Measurements from ENCODE around the gene CTSW.
"Not testable (repeated sequence)": the region's sequence is repeated elsewhere in the genome, so short reads cannot be mapped to it uniquely, and the experiment has no call there.

Gene CTSW, protein sequence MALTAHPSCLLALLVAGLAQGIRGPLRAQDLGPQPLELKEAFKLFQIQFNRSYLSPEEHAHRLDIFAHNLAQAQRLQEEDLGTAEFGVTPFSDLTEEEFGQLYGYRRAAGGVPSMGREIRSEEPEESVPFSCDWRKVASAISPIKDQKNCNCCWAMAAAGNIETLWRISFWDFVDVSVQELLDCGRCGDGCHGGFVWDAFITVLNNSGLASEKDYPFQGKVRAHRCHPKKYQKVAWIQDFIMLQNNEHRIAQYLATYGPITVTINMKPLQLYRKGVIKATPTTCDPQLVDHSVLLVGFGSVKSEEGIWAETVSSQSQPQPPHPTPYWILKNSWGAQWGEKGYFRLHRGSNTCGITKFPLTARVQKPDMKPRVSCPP

DNA sequence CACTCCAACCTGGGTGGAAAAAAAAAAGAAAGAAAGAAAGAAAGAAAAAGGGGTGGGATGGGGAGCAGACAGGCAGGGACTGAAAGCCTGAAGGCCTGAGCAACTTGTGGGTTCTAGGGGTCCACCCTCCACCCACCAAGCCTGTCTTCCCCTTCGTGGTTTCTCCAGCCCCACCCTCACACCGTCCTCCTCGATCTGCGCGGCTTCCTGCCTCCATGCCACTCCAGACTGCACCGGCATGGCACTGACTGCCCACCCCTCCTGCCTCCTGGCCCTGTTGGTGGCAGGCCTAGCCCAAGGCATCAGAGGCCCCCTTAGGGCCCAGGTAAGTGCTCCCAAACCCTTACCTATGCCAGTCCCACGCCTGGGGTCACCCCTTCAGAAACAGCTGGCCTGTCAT lies at the start of gene CTSW:
TSS of gene CTSW (plus strand) at position 221 of the 400 bp plus-strand sequence. CDS start at position 239, 18 bp downstream.
- DNase-seq: no peak

DNA sequence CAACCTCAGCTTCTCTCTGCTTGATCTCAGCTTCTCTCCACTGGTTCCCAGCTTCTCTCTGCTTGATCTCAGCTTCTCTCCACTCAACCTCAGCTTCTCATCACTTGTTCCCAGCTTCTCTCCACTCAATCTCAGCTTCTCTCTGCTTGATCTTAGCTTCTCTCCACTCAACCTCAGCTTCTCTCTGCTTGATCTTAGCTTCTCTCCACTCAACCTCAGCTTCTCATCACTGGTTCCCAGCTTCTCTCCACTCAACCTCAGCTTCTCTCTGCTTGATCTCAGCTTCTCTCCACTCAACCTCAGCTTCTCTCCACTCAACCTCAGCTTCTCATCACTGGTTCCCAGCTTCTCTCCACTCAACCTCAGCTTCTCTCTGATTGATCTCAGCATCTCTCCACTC lies 47.4 kb upstream of the CTSW start:
- not testable (repeated sequence) for DNase-seq

DNA sequence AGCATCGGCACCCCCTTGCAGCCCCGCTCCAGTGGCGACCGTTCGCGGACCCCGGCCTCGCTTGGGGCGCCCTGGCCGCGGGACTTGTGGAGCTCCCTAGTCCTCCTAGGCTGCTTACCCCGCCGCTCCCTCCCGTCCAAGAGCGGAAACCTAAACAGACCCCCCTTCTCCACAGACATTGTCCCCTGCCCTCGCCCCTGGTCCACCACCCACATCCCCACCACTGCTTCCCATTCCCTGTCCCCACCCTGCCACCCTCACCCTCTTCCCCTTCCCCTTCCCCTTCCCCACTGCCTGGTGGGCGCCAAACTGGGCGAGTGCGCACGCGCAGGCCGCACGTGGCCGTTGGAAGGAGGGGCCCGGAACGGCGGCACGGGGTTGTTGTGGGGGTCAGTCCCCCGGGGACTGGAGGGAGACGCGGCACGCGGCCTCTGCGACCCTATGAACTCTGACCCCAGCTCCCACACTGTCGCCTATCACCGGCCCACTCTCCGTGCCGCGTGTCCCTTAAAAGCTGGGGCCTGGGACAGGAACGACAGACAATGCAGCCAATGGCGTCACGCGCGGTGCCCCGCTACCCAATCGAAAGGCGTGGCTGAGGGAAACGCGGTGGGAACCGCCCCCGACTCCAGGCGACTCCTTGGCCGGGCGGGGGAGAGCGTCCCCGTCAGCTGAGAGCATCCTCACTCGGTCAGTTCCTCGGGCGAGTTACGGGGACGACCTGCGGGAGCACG lies 46.2 kb upstream of the CTSW start, which contains the start of gene SNX32:
TSS of gene SNX32 (plus strand) at position 667 of the 734 bp plus-strand sequence. CDS start 103 bp downstream, outside the sequence.
- DNase-seq: peak; percentile 89 to 99

DNA sequence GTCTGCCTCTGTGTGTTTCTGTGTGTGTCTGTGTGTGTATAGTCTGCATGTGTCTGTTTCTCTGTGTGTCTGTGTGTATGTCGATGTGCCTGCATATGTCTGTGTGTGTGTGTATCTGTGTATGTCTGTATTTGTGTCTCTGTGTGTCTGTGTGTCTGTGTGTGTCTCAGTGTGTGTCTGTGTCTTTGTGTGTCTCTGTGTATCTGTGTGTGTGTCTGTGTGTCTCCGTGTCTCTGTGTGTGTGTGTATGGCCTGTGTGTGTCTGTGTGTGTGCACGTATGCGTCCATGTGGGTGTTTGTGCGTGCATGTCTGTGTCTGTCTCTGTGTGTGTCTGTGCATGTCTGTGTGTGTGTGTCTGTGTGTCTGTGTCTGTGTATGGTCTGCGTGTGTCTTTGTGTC lies 45.4 kb upstream of the CTSW start:
- no peak for DNase-seq

DNA sequence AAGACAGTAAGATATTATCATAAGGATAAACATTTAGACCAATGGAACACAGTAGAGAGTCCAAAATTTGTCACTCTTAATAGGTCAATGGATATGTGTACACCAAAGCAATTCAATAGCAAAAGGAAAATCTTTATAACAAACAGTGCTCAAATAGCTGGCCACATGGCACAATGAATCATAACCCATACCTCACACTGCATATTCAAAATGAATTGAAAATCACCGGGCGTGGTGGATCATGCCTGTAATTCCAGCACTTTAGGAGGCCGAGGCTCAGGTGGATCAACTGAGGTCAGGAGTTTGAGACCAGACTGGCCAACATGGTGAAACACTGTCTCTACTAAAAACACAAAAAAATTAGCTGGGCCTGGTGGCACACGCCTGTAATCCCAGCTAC lies 37.5 kb upstream of the CTSW start:
- no peak for DNase-seq

DNA sequence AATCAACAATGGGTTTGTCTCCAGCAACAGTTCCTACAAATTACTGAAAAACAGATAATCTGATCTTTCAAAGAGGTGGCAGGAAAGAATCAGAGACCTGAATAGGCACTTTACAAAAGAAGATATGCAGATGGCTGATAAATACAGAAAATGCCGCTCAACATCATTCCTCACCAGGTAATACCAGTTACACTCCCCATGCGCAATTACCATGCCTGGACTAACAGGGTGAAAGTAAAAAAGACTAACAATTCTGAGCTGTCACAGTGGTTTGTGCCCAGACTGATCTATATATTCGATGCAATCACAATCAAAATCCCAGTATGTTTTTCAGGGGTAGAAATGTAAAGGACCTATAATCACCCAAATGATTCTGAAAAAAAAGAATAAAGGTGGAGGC lies 35.8 kb upstream of the CTSW start:
- DNase-seq: no peak

DNA sequence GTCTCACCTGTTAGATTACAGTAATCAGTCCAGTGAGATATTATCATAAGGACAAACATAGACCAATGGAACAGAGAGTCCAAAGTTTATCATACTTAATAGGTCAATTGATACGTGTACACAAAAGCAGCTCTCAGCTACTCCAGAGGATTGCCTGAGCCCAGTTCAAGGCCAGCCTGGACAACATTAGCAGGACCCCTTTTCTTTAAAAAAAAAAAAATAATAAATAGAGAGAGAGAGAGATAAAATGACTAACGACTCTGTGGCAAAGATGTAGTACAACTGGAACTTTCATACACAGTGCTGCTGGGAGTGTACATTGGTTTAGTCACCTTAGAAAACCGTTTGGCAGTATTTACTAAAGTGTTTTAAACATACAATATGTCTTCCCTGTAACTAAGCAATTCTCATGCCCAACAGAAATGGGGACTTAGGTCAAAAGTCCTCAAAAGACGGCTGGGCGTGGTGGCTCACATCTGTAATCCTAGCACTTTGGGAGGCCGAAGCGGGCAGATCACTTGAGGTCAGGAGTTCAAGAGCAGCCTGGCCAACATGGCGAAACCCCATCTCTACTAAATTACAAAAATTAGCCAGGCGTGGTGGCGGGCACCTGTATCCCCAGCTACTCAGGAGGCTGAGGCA lies 35.3 kb upstream of the CTSW start:
- DNase-seq: no peak

DNA sequence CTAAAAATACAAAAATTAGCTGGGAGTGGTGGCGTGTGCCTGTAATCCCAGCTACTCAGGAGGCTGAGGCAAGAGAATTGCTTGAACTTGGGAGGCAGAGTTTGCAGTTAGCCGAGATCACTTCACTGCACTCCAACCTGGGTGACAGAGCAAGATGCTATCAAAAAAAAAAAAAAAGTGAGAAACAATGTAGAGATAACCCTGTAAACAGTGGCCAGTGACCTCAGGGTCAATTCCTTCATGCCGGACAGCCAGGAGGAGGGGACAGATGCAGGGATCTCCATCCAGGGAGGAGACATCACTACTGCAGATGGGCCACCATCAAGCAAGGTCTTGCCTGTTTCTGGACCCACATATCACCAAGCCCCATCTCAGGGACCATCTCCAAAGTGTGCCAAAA lies 31.9 kb upstream of the CTSW start:
- no peak for DNase-seq

DNA sequence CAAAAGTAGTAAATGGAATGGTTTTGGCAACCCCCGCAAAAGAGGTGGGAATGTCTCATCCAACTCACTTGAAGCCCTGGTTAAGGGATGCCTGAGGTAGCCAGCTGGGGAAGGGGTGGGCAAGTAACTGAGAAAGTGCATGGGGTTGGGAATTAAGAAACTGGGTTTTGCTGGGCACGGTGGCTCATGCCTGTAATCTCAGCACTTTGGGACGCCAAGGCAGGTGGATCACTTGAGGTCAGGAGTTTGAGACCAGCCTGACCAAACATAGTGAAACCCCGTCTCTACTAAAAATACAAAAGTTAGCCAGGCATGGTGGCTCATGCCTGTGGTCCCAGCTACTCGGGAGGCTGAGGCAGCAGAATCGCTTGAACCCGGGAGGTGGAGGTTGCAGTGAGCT lies 30.9 kb upstream of the CTSW start:
- DNase-seq: not testable (repeated sequence)

DNA sequence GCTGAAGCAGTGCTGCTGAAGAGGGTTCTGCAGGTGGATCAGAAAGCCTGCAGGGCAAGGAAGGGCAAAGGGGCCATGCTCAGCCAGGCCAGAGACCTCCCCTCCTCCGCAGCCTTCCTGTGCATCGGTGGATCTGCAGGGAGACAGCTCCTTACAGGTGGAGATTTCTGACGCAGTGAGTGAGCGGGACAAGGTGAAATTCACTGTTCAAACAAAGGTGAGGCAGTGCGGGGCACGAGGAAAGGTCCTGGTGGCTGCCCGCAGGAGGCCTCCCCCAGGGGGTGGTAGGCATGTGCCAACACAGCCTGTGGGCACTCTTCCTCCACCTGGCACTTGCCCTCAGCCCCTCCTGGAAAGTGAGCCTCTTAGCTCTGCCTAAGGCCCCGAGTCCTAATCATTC lies 30.3 kb upstream of the CTSW start:
- no peak for DNase-seq

DNA sequence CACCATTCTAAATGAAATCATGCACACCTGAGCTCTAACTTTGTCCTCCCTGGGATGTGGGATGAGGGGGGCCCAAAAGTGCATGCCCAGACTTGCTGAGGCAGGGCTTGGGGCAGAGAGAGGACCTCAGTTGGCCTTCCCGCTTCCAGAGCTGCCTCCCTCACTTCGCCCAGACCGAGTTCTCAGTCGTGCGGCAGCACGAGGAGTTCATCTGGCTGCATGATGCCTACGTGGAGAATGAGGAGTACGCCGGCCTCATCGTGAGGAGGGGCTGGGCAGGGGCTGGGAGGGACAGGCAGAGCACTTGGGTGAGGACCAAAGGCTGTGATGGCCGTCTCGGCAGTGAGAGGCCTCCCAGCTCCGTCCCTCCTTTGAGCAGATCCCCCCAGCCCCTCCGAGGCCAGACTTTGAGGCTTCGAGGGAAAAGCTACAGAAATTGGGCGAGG lies 29.8 kb upstream of the CTSW start:
- DNase-seq: no peak

DNA sequence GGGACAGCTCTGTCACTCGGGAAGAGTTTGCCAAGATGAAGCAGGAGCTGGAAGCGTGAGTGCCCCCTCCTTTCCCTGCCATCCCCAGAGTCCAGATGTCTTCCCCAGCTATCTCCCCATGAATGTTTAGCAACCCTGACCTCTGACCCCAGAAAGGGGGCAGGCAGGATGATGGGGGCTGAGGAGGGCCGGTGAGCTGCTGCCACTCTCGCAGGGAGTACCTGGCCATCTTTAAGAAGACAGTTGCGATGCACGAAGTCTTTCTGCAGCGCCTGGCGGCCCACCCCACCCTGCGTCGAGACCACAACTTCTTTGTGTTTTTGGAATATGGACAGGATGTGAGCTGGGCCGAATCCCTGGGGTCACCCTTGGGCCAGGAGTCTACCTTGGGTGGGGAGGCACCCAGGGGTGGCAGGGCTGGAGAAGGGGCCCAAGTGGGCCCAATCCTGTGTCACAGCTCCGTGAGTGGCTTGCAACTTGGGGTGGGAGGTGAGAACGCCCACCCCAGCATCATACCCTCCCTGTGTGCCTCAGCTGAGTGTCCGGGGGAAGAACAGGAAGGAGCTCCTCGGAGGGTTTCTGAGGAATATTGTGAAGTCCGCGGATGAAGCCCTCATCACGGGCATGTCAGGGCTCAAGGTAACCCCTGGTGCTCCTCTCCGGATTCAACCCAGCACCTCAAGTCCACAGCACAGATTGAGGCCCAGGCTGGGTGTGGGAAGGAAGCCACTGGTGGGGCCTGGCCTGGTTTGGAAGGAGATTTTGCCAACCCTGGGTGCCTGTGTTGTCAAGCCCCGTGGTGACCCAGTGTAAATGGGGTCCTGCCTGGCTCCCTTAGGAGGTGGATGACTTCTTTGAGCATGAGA lies 29.2 kb upstream of the CTSW start:
- DNase-seq: no peak

DNA sequence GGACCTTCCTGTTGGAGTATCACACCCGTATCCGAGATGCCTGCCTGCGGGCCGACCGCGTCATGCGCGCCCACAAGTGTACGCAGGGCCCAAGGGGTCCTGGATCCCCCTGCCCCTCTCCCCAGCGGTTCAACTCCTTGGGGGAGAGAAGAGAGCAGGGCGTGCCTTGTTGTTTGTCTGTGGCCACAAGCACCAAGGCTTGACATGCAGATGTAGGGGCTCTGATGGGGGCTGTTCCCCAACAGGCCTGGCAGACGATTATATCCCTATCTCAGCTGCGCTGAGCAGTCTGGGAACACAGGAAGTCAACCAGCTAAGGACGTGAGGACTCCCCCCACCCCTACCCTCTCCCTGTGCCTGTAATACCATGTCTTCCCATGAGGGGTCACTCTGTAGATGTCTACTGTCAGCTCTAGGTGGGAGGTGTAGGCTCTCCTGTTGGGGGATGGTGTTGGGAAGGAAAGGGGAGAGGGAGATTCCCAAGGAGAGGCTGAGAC lies 28.5 kb upstream of the CTSW start:
- peak; percentile 50 to 73 for DNase-seq

DNA sequence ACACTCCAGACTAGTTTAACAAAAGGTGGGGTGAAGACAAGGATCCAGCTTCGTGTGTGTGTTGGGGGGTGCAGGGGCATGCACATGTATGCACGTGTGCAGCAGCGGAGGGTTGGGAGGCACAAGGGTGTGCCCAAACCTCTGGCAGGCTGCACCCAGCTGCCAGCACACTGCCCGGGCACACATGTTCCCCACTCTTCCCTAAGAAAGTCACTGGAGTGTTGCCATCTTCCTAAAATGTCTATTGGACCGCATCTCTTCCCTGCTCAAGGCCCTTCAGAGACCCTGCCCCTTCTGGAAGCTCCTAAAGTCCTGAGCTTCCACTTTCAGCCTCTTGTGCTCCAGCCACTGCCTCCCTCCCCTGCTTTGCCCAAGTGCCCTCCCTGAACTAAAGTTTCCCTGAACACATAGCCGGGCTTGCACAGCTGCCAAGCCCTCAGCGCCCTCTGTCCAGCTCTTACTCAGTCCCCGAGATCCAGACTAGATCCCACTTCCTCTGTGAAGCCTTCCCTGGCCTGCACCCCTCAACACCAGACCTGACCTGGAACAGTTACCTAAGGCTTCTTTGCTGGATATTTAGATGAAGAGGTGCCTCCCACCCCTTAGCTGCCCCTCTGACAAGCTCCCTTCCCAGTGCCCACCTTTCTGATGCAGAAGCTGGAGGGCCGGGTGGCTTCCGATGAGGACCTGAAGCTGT lies 27.7 kb upstream of the CTSW start:
- DNase-seq: no peak

DNA sequence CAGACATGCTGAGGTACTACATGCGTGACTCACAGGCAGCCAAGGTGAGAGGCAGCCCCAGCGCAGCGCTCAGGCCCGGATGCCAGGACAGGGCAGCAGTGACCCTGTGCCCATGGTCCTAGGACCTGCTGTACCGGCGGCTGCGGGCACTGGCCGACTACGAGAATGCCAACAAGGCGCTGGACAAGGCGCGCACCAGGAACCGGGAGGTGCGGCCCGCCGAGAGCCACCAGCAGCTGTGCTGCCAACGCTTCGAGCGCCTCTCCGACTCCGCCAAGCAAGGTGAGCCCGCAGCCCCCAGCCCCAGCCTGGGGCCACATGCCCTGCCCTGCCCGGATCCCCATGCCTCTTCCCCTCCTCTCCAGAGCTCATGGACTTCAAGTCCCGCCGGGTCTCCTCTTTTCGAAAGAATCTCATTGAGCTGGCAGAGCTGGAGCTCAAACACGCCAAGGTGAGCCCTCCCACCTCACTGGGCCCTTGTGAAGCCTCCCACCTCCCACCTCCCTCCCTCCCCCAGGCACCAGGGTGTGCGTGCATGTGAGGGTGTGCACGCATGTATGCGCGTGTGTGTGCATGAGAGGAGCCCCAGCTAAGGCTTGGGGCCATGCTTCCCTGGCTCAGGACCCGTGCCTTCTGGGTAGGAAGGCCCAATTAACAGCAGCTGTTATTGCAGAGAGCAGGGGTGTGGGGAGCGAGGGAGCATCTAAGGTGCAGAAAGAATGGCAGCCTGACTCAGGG lies 27.0 kb upstream of the CTSW start:
- DNase-seq: no peak

DNA sequence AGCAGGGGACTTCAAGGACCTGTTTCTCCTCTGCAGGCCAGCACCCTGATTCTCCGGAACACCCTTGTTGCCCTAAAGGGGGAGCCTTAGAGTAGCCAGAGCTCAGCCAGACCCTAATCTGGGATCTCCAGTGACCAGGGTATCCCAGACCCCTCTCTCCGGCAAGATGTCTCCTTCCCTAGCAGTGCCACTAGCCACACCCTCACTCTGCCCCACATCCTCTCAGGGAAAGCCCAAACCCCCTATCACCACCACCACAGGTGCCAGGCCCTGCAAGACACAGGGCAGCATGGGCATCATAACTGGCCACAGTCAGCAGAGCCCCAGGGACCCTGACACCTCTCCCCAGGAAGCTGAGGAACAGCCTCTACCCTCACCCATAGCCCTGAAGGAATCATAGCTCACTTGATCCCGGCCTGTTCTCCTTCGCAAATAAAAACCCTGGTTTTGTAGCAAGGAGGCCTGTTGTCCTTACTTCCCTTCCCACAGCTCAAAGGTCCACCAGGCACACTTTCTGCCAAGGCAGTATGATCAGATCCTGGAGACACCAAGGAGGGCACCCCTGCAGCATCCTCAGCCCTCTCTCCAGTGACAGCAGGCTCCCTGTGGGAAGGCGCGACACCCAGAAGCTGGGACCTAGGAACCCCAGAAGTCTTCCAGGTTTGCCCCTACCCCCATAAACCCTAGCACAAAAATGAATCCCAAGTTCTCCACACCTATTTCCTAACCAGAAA lies 26.2 kb upstream of the CTSW start:
- no peak for DNase-seq

DNA sequence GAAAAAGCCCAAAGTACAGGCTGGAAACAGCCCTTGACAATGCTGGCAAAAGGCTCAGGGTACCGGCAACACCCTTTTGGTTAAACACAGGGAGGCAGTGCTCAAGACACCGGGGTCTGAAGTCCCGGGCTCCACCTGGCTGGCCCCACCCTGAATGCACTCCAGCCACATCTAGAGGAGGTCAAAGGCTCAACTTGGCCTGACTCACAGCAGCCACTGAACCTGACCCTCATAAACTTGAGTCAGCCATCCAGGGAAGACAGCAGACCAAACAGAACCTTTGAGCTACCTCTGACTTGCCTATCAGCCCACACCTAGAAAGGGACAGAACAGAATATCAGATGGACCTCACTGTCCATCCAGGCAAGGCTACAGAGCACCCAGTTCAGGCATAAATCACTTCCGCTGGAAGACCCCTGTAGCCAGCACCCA lies 25.5 kb upstream of the CTSW start:
- DNase-seq: no peak

DNA sequence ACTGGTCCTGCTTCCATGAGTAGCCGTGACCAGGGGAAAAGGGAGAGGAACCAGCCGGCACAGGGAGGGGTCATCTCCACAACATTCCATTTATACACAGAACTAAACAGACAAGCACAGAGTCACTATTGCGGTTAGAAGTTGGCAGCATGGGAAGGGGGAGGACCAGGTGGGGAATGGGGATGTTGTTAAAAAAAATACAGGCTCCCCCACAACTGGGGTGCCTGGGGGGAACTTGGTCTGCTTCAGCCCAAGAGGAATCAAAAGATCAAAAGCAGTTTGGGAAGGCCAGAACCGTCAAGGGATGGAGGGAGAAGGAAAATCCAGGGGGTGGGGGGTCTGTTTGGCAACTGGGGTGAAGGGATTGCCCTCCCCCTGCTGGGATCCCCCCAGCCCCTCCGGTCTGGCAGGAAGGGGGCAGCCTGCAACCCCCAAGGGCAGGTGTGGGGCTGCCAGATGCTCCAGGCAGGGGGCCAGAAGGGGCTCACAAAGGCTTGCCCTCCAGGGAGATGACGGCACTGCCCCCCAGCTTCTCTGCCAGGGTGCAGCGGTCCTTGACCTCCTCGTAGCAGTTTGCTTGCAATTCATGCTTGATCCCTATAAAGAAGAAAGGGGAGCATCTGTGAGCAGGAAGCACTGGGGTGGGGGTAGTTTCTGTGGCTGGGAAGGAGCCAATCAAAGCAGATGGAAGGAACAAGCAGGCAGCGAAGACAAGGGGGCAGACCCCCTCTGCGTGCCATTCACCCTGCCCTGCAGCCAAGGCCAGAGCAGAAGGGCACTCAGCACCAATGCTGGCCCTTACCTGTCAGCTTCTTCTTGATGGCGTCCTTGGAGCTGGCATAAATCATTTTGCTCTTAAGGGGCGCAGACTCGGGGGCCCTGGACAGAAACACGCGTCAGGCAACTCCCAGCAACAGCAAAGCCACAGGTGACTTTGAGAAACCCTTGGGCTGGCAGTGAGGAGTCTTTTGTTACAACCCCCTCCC lies 24.5 kb upstream of the CTSW start:
- DNase-seq: no peak

DNA sequence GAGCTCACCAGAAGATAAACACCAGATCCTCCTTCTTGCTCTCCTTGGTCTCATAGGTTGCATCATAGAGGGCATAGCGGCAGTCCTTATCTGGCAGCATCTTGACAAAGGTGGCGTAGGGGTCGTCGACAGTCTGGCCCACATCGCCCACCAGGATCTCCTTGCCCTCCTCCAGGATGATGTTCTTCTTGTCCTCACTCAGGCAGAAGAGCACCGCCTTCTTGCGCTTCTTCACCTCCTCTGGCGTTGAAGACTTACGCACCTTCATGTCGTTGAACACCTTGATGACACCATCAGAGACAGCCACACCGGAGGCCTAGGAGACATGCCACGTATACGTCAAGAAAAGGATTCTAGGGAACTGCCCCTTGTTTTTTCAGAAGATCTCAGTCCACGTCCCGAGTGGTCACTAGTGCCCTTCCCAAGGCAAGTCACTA lies 23.7 kb upstream of the CTSW start:
- no peak for DNase-seq

Data from NCI-H526 (cell line).